Left renal pelvis (tissue), 4 donors: ENCODE measurements around the gene NUBPL. TPM values are rescaled to one million over a fixed set of nuclear protein-coding genes. Genes with fewer than 3 reads are reported as not detected.
"Not testable (repeated sequence)": the region's sequence is repeated elsewhere in the genome, so short reads cannot be mapped to it uniquely, and the experiment has no call there.

Experiments
- DNase-seq, 4 donors: peaks; one replicate each; pipeline ENCODE4 v3.0.0-alpha.2; 2013; ENCODE audit warnings: low read depth in 4 of 4, low spot score in 3 of 4
- polyA plus RNA-seq, 4 donors: library from polyadenylated mRNA; unstranded; fragments of 120-200 nt; gene quantifications; one replicate each; pipeline ENCODE4 v1.2.1, GENCODE V29; 2013; ENCODE audit not compliant: insufficient read length in 4 of 4

Gene NUBPL
- polyA plus RNA-seq, 4 donors = 13.8 to 19.4 (median 15.4) TPM

DNA sequence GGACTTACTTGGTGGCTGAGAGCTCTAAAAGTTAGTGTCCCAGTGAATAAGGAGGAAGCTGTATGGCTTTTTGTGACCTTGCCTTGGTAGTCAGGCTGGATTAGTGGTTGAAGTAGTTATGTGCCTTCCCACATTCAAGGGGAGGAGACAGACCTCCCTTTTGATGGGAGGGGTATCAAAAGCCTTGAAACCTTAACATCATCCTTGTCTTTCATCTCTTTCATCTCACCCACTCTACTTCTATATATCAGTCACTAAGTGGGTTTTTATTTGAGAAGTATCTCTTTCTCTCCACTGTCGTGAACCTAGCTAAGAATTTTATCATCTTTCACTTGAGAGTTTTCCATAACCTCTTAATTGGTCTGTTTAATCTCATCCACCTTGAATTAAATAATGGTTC lies 15.7 kb downstream of the NUBPL start:
- DNase-seq = no peak

DNA sequence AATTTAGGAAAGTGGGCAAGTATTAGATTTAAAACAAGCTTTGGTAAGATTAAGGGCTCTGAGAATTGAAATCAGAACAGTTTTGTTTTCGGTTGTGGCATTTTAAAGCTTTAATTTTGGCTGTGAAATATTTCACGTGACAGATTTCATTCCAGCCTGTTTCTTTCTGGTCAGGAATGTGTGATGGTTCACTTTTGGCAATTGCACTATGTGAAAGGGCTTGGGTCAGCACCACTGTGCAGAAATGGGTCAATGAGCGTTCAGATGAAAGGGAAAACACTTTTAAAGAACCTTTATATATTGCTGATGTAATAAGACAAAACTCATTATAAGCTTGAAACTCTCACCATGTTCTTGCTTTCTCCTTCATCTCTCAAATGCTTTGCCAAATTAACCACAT lies 17.1 kb downstream of the NUBPL start:
- no peak for DNase-seq

DNA sequence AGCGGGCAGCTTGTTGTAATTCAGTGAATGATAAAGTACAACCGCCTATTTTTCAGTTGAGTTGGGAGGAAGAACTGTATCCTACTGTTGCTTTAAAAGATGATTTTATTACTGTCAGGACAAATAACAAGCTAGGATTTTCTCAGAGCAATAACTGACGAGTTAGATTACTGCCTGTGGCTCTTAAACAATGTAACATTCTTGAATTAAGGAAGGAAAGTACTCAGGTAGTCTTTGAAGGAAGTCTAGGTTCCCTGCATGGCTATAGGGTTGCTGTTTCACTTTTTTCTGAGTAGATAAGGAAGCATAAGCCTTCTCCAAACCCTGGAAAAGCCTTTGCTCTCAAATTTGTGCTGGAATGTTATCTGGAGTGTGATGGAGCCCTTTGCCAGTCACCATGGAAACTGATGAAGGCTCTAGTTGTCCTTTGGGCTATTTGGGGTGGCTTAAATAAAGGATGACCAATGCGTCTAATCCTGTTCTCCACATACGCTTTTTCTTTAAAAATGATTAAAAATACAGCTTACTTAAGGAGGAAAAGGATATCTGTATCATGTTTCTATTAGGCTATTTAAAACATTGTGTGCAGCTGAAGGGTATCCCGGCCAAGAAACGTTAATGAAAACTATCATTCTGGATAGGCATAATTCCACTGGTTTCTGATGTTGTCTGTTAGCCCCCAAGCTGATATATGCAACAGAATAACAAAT lies 17.7 kb downstream of the NUBPL start:
- DNase-seq = no peak

DNA sequence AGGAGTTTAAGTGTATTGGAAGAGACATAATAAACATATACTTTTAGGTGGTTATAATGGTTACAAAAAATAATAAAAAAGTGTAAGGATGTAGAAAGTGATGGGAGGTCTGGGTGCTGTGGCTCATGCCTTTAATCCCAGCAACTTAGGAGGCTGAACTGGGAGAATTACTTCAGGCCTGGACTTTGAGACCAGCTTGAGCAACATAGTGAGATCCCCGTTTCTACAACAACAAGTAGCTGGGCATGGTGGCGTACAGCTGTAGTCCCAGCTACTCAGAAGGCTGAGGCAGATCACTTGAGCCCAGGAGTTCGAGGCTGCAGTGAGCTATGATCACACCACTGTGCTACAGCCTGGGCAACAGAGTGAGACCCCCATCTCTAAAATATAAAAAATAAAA lies 19.0 kb downstream of the NUBPL start:
- no peak for DNase-seq

DNA sequence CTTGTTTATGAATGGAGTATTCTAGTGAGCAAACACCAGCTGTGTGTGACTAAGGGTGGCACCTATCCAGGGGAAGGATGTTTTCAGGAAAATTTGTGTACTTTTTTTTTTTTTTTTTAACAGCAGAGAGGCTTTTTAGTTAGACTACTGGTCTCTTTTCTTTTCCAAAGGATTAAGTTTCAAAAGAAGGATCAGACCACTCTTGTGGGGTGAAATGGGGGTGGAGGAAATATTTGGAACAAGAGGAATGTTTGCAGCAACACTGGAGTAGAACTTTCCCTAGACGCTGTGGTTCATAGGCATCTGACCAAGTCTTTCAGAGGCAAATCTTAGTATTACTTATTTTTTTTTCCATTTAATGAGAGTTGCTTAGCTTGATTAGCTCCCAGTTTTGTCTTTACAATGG lies 21.1 kb downstream of the NUBPL start:
- no peak for DNase-seq

DNA sequence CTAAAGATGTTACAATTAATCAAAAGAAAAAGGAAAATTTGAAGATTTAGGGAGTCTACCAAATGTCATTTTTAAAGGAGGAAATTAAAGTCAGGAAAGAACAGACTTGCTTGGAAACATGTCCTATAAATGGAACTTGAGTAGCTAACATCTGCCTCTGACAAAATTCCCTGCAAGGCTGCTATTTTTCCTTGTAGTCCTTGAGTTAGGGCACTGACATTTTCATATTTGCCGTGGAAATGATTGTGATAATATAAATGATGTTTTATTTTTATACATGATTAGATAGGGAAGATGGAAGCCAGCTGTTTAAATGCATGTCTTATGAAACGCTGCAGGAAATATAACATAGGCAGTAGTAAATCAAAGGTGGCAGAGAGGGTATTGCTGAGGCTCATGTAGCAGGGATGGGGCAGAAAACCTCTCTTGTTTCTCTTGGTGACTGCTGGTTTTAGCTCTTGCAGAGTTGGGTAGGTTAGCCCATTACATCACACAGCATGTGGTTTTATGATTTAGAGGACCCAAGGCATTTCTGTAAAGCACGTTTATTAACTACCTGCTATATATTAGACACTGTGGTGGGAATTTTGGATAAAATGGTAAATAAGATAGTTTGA lies 21.7 kb downstream of the NUBPL start:
- DNase-seq = no peak

DNA sequence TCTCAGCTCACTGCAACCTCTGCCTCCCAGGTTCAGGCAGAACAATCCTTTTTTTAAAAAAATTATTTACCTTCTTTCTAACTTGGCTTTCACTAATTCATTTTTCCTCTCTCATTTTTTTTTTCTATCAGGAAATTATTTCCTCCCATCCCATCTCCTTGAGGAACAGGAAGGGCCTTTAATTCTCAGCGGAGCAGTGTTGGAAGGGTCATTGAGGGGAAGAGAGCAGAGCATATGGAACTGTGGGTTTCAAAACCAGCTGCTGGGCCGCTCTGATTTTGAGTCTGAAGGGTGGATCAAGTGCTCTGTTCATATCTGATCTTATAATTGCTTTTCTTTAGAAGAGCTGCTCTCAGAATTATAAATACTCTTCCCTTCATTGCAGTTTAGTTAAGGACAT lies 29.0 kb downstream of the NUBPL start:
- no peak for DNase-seq

DNA sequence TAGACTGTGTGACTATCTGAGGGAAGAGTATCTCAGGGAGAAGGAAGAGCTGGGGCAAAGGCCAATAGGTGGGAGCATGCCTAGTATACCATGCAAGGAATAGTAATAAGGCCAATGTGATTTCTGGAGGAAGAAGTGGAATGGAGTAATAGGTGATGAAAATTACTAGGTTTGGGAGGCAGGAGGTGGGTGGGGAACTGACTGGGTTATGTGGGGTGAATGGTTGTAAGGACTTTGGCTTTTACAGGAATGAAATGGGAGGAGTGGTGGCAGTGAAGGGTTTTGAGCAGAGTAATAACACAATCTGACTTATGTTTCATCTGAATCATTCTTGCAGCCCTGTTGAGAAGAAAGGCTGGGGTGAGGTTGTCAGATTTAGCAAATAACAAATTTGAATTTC lies 30.9 kb downstream of the NUBPL start:
- no peak for DNase-seq

DNA sequence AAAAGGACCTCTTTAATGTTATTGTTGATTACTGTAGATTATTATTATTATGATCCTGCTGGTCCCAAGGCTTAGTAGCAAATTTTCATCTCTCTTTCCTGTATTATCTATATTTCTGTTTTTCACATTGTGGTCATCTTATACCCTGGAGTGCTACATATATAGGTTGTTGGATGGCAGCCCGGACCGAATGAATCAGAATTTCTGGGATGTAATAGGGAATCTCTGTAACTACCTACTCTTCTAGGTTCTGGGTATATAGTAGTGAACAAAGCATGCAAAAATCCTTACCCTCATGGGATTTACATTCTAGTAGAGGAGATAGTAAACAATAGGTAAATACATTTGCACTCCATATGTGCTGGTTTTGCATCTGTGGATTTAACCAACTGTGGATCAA lies 31.4 kb downstream of the NUBPL start:
- no peak for DNase-seq

DNA sequence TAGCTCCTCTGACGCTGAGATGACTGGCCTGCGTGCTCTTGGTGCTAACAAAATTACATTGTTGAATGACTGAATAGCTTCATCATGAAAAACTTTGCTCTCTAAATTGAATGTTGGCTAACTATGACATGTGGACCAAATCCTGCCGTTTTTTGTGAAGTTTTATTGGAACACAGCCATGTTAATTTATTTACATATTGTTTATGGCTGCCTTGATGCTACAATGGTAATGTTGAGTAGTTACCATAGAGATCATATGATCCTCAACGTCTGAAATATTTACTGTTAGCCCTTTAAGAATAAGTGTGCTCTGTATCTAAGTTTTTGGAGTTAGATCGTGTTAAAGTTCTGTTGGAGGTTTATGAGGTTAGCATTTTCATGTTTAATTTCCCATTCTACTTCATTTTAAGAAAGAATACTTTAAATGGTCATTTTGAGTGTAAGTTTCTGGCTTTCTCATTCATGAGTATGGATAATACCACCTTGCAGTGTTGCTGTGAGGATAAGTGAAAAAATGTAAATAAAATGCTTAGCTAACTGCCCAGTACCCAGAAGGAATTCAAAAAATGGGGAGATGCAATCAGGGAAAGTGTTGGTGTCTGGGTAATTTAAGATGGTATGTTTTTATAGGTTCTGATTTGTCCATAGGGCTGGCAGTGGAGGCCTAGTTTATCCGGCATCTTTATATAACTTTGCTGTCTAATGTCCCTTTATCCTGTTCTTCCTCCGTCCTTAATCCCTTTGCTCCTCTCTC lies 35.3 kb downstream of the NUBPL start:
- no peak for DNase-seq

DNA sequence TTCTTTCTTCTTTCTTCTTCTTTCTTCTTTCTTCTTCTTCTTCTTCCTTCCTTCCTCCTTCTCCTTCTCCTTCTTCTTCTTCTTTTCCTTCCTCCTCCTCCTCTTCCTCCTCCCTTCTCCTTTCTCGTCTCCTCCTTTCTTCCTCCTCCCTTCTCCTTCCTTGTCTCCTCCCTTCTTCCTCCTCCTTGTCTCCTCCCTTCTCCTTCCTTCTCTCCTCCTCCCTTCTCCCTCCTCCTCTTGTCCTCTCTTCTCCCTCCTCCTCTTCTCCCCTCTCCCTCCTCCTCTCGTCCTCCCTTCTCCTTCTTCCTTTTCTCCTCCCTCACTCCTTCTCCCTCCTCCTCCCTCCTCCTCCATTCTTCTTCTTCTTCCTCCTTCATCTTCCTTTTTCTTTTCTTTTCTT lies 44.5 kb downstream of the NUBPL start:
- no peak for DNase-seq

DNA sequence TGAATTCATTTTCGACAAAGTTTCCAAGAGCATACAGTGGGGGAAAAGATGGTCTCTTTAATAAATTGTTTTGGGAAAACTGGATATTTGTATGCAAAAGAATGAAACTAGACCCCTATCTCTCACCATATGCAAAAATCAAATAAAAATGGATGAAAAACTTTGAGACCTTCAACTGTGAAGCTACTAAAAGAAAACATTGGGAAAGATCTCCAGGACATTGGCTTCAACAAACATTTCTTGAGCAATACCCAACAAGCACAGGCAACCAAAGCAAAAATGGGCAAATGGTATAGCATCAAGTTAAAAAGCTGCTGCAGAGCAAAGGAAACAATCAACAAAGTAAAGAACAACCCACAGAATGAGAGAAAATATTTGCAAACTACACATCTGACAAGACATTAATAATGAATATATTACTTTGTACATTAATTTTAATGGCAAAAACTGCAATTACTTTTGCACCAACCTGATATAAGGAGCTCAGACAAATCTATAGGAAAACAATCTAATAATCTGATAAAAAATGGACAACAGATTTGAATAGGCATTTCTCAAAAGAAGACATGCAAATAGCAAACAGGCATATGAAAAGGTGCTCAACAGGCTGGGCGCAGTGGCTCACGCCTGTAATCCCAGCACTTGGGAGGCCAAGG lies 50.7 kb downstream of the NUBPL start:
- no peak for DNase-seq

DNA sequence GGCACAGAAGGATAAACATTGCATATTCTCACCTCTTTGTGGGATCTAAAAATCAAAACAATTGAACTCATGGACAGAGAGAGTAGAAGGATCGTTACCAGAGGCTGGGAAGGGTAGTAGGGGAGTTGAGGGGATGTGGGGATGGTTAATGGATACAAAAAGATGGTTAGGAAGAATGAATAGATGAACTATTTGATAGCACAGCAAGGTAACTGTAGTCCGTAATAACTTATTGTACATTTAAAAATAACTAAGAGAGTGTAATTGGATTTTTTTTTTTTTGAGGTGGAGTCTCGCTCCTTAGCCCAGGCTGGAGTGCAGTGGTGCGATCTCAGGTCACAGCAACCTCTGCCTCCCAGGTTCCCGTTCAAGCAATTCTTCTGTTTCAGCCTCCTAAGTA lies 52.0 kb downstream of the NUBPL start:
- DNase-seq = no peak

DNA sequence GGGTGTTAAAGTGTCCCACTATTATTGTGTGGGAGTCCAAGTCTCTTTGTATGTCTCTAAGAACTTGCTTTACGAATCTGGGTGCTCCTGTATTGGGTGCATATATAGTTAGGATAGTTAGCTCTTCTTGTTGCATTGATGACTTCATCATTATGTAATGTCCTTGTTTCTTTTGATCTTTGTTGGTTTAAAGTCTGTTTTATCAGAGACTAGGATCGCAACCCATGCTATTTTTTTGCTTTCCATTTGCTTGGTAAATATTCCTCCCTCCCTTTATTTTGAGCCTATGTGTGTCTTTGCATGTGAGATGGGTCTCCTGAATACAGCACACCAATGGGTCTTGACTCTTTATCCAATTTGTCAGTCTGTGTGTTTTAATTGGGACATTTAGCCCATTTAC lies 57.7 kb downstream of the NUBPL start:
- not testable (repeated sequence) for DNase-seq

DNA sequence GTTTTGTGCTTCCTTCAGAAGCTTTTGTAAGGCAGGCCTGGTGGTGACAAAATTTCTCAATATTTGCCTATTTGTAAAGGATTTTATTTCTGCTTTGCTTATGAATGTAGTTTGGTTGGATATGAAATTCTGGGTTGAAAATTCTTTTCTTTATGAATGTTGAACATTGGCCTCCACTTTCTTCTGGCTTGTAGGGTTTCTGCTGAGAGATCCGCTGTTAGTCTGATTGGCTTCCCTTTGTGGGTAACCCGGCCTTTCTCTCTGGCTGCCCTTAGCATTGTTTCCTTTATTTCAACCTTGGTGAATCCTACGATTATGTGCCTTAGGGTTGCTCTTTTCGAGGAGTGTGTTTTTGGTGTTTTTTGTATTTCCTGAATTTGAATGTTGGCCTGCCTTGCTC lies 58.2 kb downstream of the NUBPL start:
- no peak for DNase-seq

DNA sequence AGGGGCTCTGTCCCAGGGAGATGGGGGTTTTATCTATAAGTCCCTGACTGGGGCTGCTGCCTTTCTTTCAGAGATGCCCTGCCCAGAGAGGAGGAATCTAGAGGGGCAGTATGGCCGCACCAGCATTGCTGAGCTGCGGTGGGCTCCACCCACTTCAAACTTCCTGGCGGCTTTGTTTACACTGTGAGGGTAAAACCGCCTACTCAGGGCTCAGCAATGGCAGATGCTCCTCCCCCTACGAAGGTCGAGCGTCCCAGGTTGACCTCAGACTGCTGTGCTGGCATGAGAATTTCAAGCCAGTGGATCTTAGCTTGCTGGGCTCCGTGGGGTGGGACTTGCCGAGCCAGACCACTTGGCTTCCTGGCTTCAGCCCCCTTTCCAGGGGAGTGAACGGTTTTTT lies 59.7 kb downstream of the NUBPL start:
- DNase-seq = not testable (repeated sequence)

DNA sequence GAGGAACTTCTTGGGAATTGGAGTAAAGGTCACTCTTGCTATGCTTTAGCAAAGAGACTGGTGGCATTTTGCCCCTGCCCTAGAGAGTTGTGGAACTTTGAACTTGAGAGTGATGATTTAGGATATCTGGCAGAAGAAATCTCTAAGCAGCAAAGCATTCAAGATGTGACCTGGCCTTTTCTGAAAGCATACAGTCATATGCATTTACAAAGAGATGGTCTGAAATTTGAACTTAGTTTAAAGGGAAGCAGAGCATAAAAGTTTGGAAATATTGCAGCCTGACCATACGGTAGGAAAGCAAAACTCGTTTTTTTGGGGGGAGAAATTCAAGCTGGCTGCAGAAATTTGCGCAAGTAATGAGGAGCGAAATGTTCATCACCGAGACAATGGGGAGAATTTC lies 60.9 kb downstream of the NUBPL start:
- DNase-seq = no peak

DNA sequence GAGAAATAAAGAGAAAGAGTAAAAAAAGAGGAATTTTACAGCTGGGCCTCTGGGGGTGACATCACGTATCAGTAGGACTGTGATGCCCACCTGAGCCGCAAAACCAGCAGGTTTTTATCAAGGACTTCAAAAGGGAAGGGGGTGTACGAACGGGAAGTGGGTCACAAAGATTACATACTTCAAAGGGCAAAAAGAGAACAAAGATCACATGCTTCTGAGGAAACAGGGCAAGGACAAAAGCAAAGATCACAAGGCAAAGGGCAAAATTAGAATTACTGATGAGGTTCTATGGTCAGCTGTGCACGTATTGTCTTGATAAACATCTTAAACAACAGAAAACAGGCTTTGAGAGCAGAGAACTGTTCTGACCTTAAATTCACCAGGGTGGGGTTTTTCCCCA lies 91.7 kb downstream of the NUBPL start:
- not testable (repeated sequence) for DNase-seq

DNA sequence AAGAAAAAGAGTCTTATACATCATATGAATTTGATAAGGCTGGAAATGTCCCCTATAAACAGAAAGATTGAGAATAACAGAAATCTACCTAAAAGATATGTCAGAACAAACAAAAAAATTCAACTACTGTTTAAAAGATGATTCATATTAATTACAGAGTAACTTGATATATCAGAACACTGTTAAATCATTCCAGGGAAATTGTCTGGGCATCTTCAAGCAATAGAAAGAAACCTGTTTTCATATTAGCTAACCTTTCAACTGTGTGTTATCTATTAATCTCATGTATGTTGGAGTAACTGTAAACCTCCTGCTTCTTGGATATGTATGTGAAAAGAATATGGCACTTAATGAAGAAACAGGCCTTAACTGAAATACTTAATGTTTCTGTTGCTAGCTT lies 96.7 kb downstream of the NUBPL start:
- no peak for DNase-seq

DNA sequence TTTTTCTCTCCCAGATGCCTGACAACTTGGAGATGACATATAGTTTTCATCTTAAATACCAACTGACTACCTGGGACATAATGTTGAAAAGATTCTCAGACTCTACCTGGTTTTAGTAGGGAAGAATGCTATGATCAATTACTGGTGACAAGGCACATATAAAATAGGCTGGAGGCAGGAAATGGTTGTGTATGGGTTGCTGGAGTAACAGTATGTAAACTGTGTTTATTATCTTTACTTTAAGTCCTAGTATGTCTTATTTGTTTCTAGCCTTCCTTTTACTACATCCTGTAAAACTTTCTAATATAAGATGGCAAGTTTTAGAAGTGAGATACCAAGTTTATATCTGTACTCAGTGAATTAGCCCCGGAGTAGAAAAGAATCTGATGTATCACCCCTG lies 98.1 kb downstream of the NUBPL start:
- no peak for DNase-seq

DNA sequence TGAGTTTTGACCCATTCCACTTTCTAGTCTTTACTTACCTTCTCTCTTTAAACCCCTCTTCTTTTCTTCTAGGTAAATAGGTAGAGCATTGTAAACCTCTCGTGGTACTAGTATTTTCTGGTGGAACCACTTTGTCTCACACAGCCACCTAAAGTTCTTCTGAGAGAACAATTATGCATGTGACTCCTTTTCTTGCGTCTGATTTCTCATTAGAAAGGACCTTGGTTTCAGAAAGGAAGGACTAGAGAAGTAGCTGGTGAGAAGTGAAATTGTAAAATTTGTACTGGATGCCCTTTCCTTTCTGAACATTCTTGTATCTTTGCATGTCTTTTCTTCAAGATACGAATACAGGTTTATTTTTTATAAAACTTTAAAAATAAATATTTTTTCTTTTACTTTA lies 99.0 kb downstream of the NUBPL start:
- no peak for DNase-seq

DNA sequence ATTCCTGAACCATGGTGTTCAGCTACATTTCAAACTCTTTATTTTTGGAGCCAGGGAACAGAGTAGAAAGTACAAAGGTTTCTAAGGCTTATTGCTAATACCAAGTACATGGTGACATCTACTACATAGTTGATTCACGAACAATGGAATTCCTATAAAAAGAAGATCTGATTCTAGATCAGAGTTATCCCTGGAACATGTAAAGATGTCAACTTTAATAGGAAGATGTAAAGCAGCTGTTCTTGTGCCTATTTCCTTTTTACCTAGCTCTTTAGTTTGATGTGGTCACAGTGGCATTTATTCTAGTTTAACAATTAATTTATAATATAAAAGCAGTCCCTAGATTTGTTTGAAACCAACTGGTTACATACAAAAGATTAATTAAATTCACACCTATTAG lies 99.5 kb downstream of the NUBPL start:
- DNase-seq = no peak
